ENCODE results near the gene SEPTIN14. TPM values are rescaled to one million over a fixed set of nuclear protein-coding genes. Genes with fewer than 3 reads are reported as not detected.
"Not testable (repeated sequence)": the region's sequence is repeated elsewhere in the genome, so short reads cannot be mapped to it uniquely, and the experiment has no call there.

The SEPTIN14 gene
- total RNA-seq, result not detected

DNA sequence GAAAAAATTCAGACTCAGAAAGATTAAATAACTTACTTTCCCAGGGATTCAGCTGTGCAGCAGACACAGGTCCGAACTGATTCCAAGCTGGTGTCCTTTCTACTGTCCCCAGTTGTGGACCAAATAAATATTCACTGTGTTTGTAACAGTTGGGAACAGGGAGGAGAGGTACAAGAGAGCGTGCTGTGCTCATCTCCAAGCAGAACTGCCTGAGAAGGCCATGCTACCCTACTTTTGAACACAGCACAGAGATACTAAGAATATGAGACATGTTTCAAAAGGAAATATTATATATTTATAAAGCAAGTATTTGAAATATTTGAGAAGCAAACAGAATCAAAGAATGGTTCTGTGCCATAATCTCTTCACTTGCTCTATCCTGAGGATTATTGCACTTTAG is at the start of gene SEPTIN14:
Gene SEPTIN14, minus strand, starts transcription at position 101 of the 400 bp plus-strand sequence. CDS start 756 bp downstream, outside the sequence.
- DNase-seq (ENCODE audit: low read depth in 2 of 3, low spot score in 2 of 3), result not testable (repeated sequence)

GRCh38 chr7:55903985-55904759 is 41.6 kb upstream of the SEPTIN14 start:
- no peak for DNase-seq (ENCODE audit: low read depth in 2 of 3, low spot score in 2 of 3)

DNA sequence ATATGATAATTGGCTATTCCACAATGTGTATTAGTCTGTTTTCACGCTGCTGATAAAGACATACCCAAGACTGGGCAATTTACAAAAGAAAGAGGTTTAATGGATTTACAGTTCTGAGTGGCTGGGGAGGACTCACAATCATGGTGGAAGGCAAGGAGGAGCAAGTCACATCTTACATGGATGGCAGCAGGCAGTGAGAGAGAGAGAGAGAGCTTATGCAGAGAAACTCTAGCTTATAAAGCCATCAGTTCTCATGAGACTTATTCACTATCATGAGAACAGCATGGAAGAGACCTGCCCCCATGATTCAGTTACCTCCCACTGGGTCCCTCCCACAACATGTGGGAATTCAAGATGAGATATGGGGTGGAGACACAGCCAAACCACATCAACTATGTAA is 38.5 kb upstream of the SEPTIN14 start:
- not testable (repeated sequence) for DNase-seq (ENCODE audit: low read depth in 2 of 3, low spot score in 2 of 3)

GRCh38 chr7:55898287-55898686 is 35.7 kb upstream of the SEPTIN14 start:
- no peak for DNase-seq (ENCODE audit: low read depth in 2 of 3, low spot score in 2 of 3)

DNA sequence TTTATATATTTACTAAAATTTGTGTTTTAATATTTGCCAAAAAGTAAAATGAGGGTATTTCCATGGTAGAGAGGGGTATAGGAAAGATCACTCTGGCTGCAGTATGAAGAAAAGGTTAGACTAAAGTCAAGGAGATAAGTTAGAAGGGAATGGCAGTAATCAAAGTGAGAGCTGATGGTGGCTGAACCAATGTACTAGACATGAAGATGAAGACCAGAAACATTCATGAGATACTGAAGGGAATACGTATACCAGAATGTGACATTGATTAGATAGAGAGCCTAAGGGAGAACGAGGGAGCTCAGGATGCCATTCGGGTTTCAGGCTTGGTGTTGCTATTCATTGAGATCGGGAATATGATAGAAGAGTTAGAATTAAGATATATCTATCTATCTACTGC is 32.5 kb upstream of the SEPTIN14 start:
- no peak for DNase-seq (ENCODE audit: low read depth in 2 of 3, low spot score in 2 of 3)

- no peak for DNase-seq (ENCODE audit: low read depth in 2 of 3, low spot score in 2 of 3)
Measured at GRCh38 chr7:55893940-55894339, 31.4 kb upstream of the SEPTIN14 start.

DNA sequence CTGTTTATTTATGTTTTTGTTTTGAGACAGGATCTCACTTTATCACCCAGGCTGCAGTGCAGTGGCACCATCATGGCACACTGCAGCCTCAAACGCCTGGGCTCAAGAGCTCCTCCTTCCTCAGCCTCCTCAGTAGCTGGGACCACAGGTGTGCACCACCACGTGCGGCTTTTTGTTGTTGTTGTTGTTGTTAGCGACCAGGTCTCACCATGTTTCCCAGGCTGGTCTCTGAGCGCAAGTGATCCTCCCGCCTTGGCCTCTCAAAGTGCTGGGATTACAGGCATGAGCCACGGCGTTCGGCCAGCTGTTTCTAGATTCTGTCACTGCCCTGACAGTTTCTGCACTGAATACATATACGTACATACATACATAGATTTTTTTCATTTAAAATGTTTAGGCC is 25.8 kb upstream of the SEPTIN14 start:
- not testable (repeated sequence) for DNase-seq (ENCODE audit: low read depth in 2 of 3, low spot score in 2 of 3)

- peak in 2 of 3 donors; percentile 5 to 13 for DNase-seq (ENCODE audit: low read depth in 2 of 3, low spot score in 2 of 3)
Measured at GRCh38 chr7:55887821-55888247, 25.3 kb upstream of the SEPTIN14 start.

GRCh38 chr7:55884321-55884720 is 21.8 kb upstream of the SEPTIN14 start:
- DNase-seq (ENCODE audit: low read depth in 2 of 3, low spot score in 2 of 3), result no peak

DNA sequence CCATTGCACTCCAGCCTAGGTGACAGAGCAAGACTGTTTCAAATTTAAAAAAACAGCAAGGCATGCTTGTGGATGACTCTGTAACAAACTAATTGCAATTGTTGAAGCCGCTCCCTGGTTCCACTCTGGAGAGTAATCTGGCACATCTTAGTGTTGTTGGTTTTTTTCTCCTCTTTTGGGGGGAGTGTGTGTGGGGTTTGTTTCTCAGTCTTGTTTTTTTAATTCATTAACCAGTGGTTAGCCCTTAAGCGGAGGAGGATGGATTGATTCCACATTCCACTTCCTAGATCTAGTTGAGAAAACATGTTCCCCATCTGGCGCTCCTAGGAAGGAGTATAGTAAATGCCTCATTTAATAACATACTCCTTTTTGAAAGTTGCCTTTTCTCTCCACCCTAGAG is 16.1 kb upstream of the SEPTIN14 start:
- no peak for DNase-seq (ENCODE audit: low read depth in 2 of 3, low spot score in 2 of 3)

- DNase-seq (ENCODE audit: low read depth in 2 of 3, low spot score in 2 of 3), result no peak
Measured at GRCh38 chr7:55877308-55877707, 14.8 kb upstream of the SEPTIN14 start.

GRCh38 chr7:55873765-55874164 is 11.2 kb upstream of the SEPTIN14 start:
- no peak for DNase-seq (ENCODE audit: low read depth in 2 of 3, low spot score in 2 of 3)

DNA sequence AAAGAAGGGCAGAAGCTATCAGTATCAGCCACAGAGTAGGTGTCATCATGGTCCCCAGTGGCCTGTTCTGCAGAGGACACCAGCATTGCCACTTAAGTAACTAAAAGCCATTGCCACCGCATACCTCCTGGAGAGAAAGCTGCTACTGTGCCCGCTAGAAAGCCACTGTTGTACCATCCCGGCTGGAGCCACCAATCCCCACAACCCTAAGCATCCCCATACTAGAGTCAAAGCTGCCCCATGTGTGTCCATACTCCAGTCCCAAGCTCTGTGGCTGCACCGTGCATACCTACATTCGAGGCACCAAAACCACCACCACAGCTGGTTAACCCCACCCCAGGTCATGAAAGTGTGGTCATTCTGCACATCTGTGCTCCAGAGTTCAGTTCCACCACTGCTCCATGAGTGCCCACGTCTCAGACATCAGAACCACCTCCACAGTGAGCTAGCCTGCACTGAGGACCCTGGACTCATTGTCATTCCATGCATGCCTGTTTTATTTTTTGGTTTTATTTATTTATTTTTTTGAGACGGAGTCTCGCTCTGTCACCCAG is 9.5 kb upstream of the SEPTIN14 start:
- no peak for DNase-seq (ENCODE audit: low read depth in 2 of 3, low spot score in 2 of 3)

DNA sequence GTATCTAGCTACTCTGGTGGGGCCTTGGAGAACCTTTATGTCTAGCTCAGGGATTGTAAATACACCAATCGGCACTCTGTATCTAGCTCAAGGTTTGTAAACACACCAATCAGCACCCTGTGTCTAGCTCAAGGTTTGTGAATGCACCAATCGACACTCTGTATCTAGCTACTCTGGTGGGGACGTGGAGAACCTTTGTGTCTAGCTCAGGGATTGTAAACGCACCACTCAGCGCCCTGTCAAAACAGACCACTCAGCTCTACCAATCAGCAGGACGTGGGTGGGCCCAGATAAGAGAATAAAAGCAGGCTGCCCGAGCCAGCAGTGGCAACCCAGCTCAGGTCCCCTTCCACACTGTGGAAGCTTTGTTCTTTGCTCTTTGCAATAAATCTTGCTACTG is 6.4 kb upstream of the SEPTIN14 start:
- DNase-seq (ENCODE audit: low read depth in 2 of 3, low spot score in 2 of 3), result not testable (repeated sequence)

- DNase-seq (ENCODE audit: low read depth in 2 of 3, low spot score in 2 of 3), result not testable (repeated sequence)
Measured at GRCh38 chr7:55845164-55845563, 17.4 kb downstream of the SEPTIN14 start.

DNA sequence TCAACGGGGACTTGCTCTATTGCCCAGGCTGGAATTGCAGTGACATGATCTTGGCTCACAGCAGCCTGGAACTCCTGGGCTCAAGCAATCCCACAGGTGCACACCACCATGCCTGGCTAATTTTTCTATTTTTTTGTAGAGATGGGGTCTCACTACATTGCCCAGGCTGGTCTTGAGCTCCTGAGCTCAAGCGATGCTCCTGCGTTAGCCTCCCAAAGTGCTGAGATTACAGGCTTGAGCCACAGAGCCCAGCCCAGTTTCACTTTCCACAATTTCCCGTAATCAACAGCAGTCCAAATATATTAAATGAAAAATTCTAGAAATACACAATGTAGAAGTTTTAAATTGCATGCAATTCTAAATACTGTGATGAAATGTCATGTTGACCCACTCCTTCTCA is 24.0 kb downstream of the SEPTIN14 start:
- DNase-seq (ENCODE audit: low read depth in 2 of 3, low spot score in 2 of 3), result no peak

- no peak for DNase-seq (ENCODE audit: low read depth in 2 of 3, low spot score in 2 of 3)
Measured at GRCh38 chr7:55827577-55827976, 35.0 kb downstream of the SEPTIN14 start.

DNA sequence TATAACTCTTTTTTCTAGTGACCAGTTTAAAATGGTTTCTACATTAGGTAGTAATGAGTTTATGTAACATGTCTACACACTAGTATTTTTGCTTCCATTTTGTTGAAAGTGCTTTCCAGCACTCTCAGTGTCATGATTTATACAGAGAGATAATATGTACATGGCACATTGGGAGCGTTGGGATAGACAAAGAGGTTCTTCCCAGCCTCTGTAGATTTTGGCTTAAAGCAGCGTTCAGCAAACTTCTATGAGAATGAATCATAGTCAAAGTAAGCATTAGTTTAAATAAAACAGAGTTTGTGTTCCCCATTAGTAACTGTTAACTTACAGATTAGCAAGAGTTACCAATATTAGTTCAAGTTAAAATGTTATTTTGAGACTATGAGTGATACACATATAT is 43.9 kb downstream of the SEPTIN14 start:
- no peak for DNase-seq (ENCODE audit: low read depth in 2 of 3, low spot score in 2 of 3)

DNA sequence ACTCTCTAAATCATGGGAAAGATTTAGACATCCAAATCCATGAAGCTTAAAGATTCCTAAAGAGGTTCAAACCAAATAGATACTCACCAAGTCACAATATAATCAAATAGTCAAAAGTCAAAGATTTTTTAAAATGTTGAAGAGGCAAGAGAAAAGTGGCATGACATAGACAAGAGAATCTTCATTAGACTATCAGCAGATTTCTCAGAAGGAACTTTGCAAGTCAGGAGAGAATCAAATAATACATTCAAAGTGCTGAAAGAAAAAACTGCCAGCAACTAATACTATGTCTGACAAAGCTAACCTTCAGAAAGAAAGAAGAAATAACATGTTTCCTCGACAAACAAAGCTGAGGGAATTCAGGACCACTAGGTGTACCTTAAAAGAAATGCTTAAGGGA is 65.3 kb downstream of the SEPTIN14 start:
- DNase-seq (ENCODE audit: low read depth in 2 of 3, low spot score in 2 of 3), result not testable (repeated sequence)

- DNase-seq (ENCODE audit: low read depth in 2 of 3, low spot score in 2 of 3), result no peak
Measured at GRCh38 chr7:55794527-55794926, 68.0 kb downstream of the SEPTIN14 start.

DNA sequence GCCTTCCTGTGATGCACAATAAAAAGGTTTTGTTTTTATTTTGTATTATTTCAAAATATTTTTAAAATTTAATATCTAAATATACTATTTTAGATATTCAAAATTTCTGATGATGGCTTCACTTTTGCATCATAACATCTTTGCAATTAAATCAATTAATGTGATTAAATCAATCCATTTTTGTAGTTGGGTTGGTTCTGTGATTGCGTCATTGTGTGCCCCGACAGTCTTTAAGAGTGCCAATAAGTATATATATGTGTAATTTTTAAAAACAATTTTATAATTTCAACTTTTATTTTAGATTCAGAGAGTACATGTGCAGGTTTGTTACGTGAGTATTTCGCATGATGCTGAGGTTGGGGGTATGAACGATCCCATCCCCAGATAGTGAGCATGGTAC is 70.5 kb downstream of the SEPTIN14 start:
- no peak for DNase-seq (ENCODE audit: low read depth in 2 of 3, low spot score in 2 of 3)

DNA sequence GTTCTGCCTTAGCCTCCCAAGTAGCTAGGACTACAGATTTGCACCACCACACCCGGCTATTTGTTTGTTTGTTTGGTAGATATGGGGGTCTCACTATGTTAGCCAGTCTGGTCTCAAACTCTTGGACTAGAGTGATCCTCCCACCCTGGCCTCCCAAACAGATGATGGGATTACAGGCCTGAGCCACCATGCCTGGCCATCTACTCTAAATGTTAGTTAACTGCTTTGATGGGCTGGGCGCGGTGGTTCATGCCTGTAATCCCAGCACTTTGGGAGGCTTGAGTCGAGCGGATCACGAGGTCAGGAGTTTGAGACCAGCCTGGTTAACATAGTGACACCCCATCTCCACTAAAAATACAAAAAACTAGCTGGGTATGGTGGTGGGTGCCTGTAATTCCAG is 74.8 kb downstream of the SEPTIN14 start:
- DNase-seq (ENCODE audit: low read depth in 2 of 3, low spot score in 2 of 3), result no peak

Data from hematopoietic multipotent progenitor cell (in vitro differentiated cells).